ENCODE data around the gene ENPP6.

Gene ENPP6

GRCh38 chr4:184190711-184191110, 27.0 kb downstream of the ENPP6 start:
- no peak for DNase-seq (ENCODE audit: low spot score)

- DNase-seq (ENCODE audit: low spot score), result no peak
Observed at GRCh38 chr4:184189966-184190365, 27.7 kb downstream of the ENPP6 start.

- DNase-seq (ENCODE audit: low spot score), result no peak
Observed at GRCh38 chr4:184188443-184189400, 29.0 kb downstream of the ENPP6 start.

- no peak for DNase-seq (ENCODE audit: low spot score)
Observed at GRCh38 chr4:184177271-184177670, 40.4 kb downstream of the ENPP6 start.

- DNase-seq (ENCODE audit: low spot score), result no peak
Observed at GRCh38 chr4:184174571-184175488, 42.8 kb downstream of the ENPP6 start.

- no peak for DNase-seq (ENCODE audit: low spot score)
Observed at GRCh38 chr4:184171011-184171410, 46.7 kb downstream of the ENPP6 start.

- DNase-seq (ENCODE audit: low spot score), result no peak
Observed at GRCh38 chr4:184169225-184169867, 48.3 kb downstream of the ENPP6 start.

- DNase-seq (ENCODE audit: low spot score), result peak; percentile 64
Observed at GRCh38 chr4:184168406-184169019, 49.2 kb downstream of the ENPP6 start.

- no peak for DNase-seq (ENCODE audit: low spot score)
Observed at GRCh38 chr4:184167576-184167975, 50.1 kb downstream of the ENPP6 start.

GRCh38 chr4:184166736-184167135, 50.9 kb downstream of the ENPP6 start:
- no peak for DNase-seq (ENCODE audit: low spot score)

- DNase-seq (ENCODE audit: low spot score), result no peak
Observed at GRCh38 chr4:184165291-184165690, 52.4 kb downstream of the ENPP6 start.

GRCh38 chr4:184163813-184164212, 53.9 kb downstream of the ENPP6 start:
- DNase-seq (ENCODE audit: low spot score), result peak; percentile 6

- no peak for DNase-seq (ENCODE audit: low spot score)
Observed at GRCh38 chr4:184162596-184162995, 55.1 kb downstream of the ENPP6 start.

GRCh38 chr4:184157322-184157721, 60.4 kb downstream of the ENPP6 start:
- no peak for DNase-seq (ENCODE audit: low spot score)

- no peak for DNase-seq (ENCODE audit: low spot score)
Observed at GRCh38 chr4:184156163-184156920, 61.3 kb downstream of the ENPP6 start.

GRCh38 chr4:184154199-184154598, 63.5 kb downstream of the ENPP6 start:
- DNase-seq (ENCODE audit: low spot score), result no peak

GRCh38 chr4:184153781-184154180, 63.9 kb downstream of the ENPP6 start:
- no peak for DNase-seq (ENCODE audit: low spot score)

- no peak for DNase-seq (ENCODE audit: low spot score)
Observed at GRCh38 chr4:184151988-184152485, 65.6 kb downstream of the ENPP6 start.

- no peak for DNase-seq (ENCODE audit: low spot score)
Observed at GRCh38 chr4:184150102-184150839, 67.4 kb downstream of the ENPP6 start.

All from LoVo (cell line).